ENCODE measurements around the gene AXIN1. TPM values are rescaled to one million over a fixed set of nuclear protein-coding genes. Genes with fewer than 3 reads are reported as not detected.

AXIN1 gene
- total RNA-seq, 3 donors from 2014 or later: 33.0 to 46.3 (median 40.0) TPM

- DNase-seq: no peak
- ATAC-seq: no peak
- Histone ChIP-seq H3K4me3 (no peak overlapping the region), H3K36me3 (ENCODE audit: low read depth) (no peaks in the 10 kb centered on the region), H3K4me1 (ENCODE audit: low read depth) (no peaks in the 10 kb centered on the region), H3K9me3 (no peaks in the 10 kb centered on the region)
- TF ChIP-seq CTCF (IDR thresholded peaks at IDR 0.05): no peak
- intact Hi-C loops (cut with DNase I, micrococcal nuclease): no loop called here
These were observed 65.2 kb downstream of the AXIN1 start for GRCh38 chr16:287298-287811.

GRCh38 chr16:286491-287297 is 65.8 kb downstream of the AXIN1 start:
- H3K9me3 ChIP-seq: no peaks in the 10 kb centered on the region
- no peak for TF ChIP-seq CTCF (IDR thresholded peaks at IDR 0.05)
- no peaks in the 10 kb centered on the region for H3K4me1 ChIP-seq (ENCODE audit: low read depth)
- intact Hi-C loops (cut with DNase I, micrococcal nuclease): no loop called here
- DNase-seq: no peak
- no peaks in the 10 kb centered on the region for H3K36me3 ChIP-seq (ENCODE audit: low read depth)
- ATAC-seq: no peak
- no peak overlapping the region for H3K4me3 ChIP-seq

GRCh38 chr16:285146-286055 is 67.1 kb downstream of the AXIN1 start:
- ATAC-seq: no peak
- DNase-seq: no peak
- intact Hi-C loops (cut with DNase I, micrococcal nuclease): no loop called here
- no peaks in the 10 kb centered on the region for H3K9me3 ChIP-seq
- no peak overlapping the region for H3K4me3 ChIP-seq
- TF ChIP-seq CTCF (IDR thresholded peaks at IDR 0.05): no peak
- H3K36me3 ChIP-seq (ENCODE audit: low read depth): no peaks in the 10 kb centered on the region
- H3K4me1 ChIP-seq (ENCODE audit: low read depth): peaks cover 11% of the 10 kb centered on the region

- Histone ChIP-seq H3K36me3 (ENCODE audit: low read depth) (no peaks in the 10 kb centered on the region), H3K4me3 (no peak overlapping the region), H3K9me3 (no peaks in the 10 kb centered on the region), H3K4me1 (ENCODE audit: low read depth) (peaks cover 17% of the 10 kb centered on the region)
- intact Hi-C loops (cut with DNase I, micrococcal nuclease): no loop called here
- ATAC-seq (no peak), DNase-seq (no peak)
- no peak for TF ChIP-seq CTCF (IDR thresholded peaks at IDR 0.05)
These were observed 68.1 kb downstream of the AXIN1 start for GRCh38 chr16:284204-285120.

Data from mucosa of descending colon (tissue), 3 donors.